Measurements from ENCODE around the gene LRRC8E. TPM values are rescaled to one million over a fixed set of nuclear protein-coding genes. Genes with fewer than 3 reads are reported as not detected.

The LRRC8E gene
- total RNA-seq, 4 donors from 2014 or later: 0.79 to 1.5 TPM; not detected in 2

GRCh38 chr19:7902796-7903243 is 14.5 kb downstream of the LRRC8E start:
- H3K4me3 ChIP-seq: peak overlapping the region; percentile 40 to 92 (median 54)
- in situ Hi-C loops (cut with MboI; ENCODE audit: low pct_ligation_motif_present in 1 of 4, low pct_unique_long_range_greater_than_20kb in 1 of 4, low sequenced_read_pairs in 3 of 4): no loop called here
- intact Hi-C loops (cut with DNase I; ENCODE audit: low total_unique reads): no loop called here
- H3K36me3 ChIP-seq: no peaks in the 10 kb centered on the region
- TF ChIP-seq CTCF (IDR thresholded peaks at IDR 0.05) (no peak), POLR2A (IDR thresholded peaks at IDR 0.05) (no peak), EP300 (IDR thresholded peaks at IDR 0.05; ENCODE audit: low read depth) (no peak), POLR2AphosphoS5 (IDR thresholded peaks at IDR 0.05) (no peak)
- DNase-seq: peak; percentile 29
- 20% methylated on average over 10 of the region's 20 CpGs; no CpG with 5 or more reads in 1 of the 2 donors for WGBS, 2 donors (ENCODE audit: low coverage in 1 of 2)
- peak overlapping the region; percentile 86 to 91 (median 88) for H3K27ac ChIP-seq
- no peaks in the 10 kb centered on the region for H3K27me3 ChIP-seq
- H3K9me3 ChIP-seq: no peaks in the 10 kb centered on the region
- peaks cover 18 to 32% (median 26%) of the 10 kb centered on the region in 4 donors for H3K4me1 ChIP-seq

- Histone ChIP-seq H3K27me3 (no peaks in the 10 kb centered on the region), H3K27ac (peak within 1 kb of the TSS; percentile 86 to 91 (median 88)), H3K36me3 (no peaks in the 10 kb centered on the region), H3K9me3 (no peaks in the 10 kb centered on the region), H3K4me1 (peaks cover 18 to 32% (median 26%) of the 10 kb centered on the region in 4 donors), H3K4me3 (peak within 1 kb of the TSS; percentile 49 to 92 (median 68))
- intact Hi-C loops (cut with DNase I; ENCODE audit: low total_unique reads): no loop called here
- in situ Hi-C loops (cut with MboI; ENCODE audit: low pct_ligation_motif_present in 1 of 4, low pct_unique_long_range_greater_than_20kb in 1 of 4, low sequenced_read_pairs in 3 of 4): no loop called here
- 1% methylated on average over 63 of the region's 89 CpGs; no CpG with 5 or more reads in 1 of the 2 donors for WGBS, 2 donors (ENCODE audit: low coverage in 1 of 2)
- peak; percentile 86 to 92 (median 86) for TF ChIP-seq POLR2AphosphoS5 (IDR thresholded peaks at IDR 0.05)
- TF ChIP-seq CTCF (IDR thresholded peaks at IDR 0.05): peak in 4 of 5 experiments; percentile 36 to 62 (median 48)
- peak; percentile 74 for TF ChIP-seq POLR2A (IDR thresholded peaks at IDR 0.05)
- no peak for TF ChIP-seq EP300 (IDR thresholded peaks at IDR 0.05; ENCODE audit: low read depth)
- DNase-seq: peak; percentile 100
These were observed 15.1 kb downstream of the LRRC8E start, which contains the start of gene MAP2K7 for GRCh38 chr19:7903244-7904073. Gene MAP2K7 (plus strand): TSS chr19:7903877. CDS start chr19:7903945, 68 bp downstream.

- intact Hi-C loops (cut with DNase I; ENCODE audit: low total_unique reads): loop anchor here (5.0 kb wide), 1 partner anchor 1547 kb away; no protein-coding TSS in a partner anchor
- H3K9me3 ChIP-seq: no peaks in the 10 kb centered on the region
- H3K4me1 ChIP-seq: peaks cover 18 to 32% (median 26%) of the 10 kb centered on the region in 4 donors
- peak overlapping the region; percentile 45 to 92 (median 68) for H3K4me3 ChIP-seq
- 13 to 35% methylated on average over 4 to 32 of the region's 68 CpGs for WGBS, 2 donors (ENCODE audit: low coverage in 1 of 2)
- H3K36me3 ChIP-seq: no peaks in the 10 kb centered on the region
- H3K27ac ChIP-seq: peak overlapping the region; percentile 86 to 91 (median 88)
- H3K27me3 ChIP-seq: no peaks in the 10 kb centered on the region
- TF ChIP-seq EP300 (IDR thresholded peaks at IDR 0.05; ENCODE audit: low read depth): no peak
- TF ChIP-seq POLR2A (IDR thresholded peaks at IDR 0.05): no peak
- no peak for TF ChIP-seq CTCF (IDR thresholded peaks at IDR 0.05)
- TF ChIP-seq POLR2AphosphoS5 (IDR thresholded peaks at IDR 0.05): no peak
- in situ Hi-C loops (cut with MboI; ENCODE audit: low pct_ligation_motif_present in 1 of 4, low pct_unique_long_range_greater_than_20kb in 1 of 4, low sequenced_read_pairs in 3 of 4): no loop called here
- DNase-seq: peak; percentile 62
These were observed 16.0 kb downstream of the LRRC8E start for GRCh38 chr19:7904074-7905020.
